HPDE6-E6E7 (cell line): ENCODE results near the gene CMTR1.
"Not testable (repeated sequence)": the region's sequence is repeated elsewhere in the genome, so short reads cannot be mapped to it uniquely, and the experiment has no call there.

ENCODE experiments used
- DNase-seq: peaks from one replicate; pipeline ENCODE4 v3.0.0; 2011; ENCODE audit warnings: missing footprints; ENCODE audit errors: extremely low spot score

The CMTR1 gene

DNA sequence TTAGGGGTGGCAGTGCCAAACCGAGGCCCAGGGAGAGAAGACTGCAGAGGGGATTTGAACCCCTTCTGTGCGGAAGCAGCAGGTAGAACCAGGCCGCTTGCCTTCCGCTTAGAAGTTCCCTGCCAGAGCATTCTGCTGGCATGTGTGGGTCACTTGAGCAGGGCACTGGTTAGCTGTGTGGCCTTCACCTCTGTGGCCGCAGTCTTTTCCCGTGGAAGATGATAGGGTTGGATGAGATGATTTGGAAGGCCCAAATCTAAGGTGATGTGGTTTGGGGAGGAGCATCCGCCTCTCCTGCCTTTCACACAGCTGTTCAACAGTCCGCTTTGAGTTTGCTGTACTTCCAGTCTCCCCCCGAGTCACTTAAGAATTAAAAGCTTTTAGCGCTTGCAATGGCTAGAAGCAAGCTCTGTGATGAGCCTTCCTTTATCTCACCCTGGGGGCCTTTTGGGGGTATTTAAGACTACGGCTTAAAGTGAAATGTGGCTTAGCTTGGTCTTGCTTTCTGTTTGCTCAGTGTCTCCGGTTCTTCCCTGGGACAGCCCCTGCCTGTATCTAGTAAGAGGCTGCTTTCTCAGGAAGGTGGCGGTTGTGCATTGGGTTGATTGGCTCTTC is 743 bp downstream of the CMTR1 start:
- DNase-seq = peak; percentile 27

GRCh38 chr6:37435373-37435772 is 2.4 kb downstream of the CMTR1 start:
- no peak for DNase-seq

GRCh38 chr6:37435816-37436215 is 2.8 kb downstream of the CMTR1 start:
- no peak for DNase-seq

DNA sequence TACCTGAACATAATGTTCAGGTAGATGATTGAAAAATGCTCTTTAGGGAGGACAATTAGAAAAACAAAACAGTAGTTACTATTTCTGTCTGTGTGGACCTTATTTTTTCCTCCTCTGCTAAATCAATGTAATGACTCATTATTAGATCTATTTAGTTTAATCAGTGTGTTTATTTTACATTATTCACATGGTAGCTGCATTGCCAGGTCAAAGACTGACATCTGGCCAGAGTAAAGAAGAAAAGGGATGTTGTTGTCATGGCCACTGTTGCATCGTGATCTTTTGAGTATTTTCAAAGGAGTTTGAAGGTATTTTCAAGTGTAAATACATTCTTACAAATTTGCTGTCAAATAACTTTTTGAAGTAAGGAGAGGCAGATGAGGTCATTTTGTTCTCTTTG is 5.9 kb downstream of the CMTR1 start:
- no peak for DNase-seq

- DNase-seq = no peak
These were observed 8.6 kb downstream of the CMTR1 start for GRCh38 chr6:37441651-37442050.

DNA sequence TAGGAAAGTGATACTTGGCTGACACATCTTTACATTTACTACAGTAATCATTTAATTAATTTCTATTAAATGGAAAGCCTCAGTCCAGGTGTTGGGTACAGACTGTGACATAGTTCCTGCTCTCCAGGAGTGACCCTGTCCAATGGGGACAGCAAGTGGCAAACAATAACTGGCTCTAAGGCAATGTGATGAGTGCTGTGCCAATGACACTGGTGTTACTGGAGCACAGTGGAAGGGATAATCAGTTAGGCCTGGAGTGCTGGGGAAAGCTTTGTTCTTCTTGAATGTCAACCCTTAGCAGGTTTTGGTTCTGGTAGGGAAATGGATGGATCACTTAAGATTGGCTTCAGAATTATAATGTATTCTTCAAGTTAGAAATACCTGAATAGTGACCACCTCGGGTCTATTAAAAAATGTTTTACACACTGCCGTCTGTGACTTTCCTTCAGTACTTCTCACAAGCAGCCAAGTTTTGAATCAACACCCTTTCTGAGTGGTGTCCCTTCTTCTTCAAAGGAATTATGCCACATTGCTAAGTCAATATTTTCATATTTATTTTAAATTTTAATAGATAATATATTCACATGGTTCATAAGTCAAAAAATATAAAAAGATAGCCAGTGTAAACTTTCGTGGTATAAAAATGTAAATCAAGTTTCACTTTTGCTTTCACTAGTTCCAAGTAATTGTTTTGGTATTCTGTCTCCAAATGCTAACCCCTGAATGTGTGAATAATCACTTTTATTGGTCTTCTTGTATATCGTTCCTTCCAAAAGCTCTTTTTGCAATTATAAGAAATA is 9.6 kb downstream of the CMTR1 start:
- no peak for DNase-seq

DNA sequence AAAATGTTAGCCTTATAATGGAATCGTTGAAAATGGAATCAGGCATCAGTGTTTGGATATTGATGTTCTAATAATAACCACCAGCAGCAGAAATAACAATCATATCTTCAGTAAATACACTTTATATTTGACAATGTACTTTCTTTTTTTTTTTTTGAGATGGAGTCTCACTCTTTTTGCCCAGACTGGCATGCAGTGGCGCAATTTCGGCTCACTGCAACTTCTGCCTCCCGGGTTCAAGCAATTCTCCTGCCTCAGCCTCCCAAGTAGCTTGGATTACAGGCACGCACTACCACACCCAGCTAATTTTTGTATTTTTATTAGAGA is 10.2 kb downstream of the CMTR1 start:
- DNase-seq = not testable (repeated sequence)

DNA sequence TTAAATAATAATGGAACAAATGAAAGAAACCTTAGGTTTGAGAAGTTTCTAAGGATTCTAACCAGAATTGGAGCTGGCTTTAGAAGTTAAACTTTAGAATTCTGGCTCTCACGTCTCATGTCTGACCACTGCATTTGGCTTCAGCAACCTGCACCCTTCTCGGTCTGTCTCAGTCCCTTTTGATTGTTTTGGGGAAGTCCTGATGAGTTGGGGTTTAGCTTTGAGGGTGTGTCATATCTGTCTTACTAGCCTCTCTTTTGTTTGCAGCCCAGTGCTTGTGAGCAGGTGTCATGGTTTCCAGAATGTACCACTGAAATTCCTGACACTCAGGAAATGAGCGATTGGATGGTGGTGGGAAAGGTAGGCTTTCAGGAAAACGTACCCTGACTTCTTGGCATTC is 17.0 kb downstream of the CMTR1 start:
- DNase-seq = no peak

DNA sequence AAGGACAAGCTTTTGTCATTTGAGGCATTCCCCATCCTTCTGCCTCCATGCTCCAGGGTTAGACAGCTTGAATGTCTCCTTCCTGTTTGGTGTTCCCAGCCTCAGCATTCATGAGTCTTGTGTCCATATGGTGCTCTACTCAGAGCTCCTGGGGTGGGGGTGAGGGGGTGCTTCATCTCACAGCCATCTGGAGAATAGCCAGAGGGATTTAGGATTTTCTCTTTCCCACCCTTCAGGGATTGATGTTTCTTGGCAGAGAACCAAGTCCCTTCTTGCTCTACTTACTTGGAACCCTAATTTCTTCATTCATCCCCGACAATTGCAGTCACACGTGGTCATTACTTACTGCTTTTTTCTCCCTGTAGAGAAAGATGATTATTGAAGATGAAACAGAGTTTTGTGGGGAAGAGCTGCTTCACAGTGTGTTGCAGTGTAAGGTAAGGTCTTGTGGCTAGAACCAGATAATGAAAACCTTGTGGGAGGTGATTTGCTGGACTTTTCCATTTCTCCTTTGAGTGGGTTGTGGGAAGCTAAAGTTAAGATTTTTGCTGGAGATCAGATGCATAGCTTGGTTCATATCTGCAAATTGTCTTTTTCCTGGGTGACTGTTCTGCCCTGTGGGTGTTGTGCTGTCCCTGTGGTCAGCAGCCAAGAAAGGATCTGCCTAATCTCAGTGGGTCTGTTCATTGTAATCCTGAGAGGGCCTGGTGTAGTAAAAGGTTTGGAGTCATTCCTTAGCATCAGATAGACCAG is 18.6 kb downstream of the CMTR1 start:
- no peak for DNase-seq

DNA sequence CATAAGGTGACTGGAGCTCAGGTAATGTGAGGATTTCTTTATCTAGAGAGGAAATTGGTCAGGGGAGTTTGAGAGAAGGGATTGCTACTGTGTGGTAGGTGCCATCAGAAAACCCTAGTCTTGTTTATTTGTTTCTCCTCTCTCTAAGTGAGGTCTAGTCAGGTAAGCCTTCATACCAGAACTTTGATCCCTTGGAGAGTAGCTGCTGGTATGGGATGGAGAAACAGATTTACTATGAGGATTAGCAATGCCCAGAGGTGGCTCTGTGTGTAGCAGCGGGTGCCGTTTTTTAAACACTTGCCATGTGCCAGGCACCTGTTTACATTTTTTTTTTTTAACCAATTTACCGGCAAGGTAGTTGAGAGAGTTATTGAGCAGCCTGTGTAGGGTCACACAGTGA is 19.5 kb downstream of the CMTR1 start:
- no peak for DNase-seq

GRCh38 chr6:37454420-37455140 is 21.6 kb downstream of the CMTR1 start:
- no peak for DNase-seq

DNA sequence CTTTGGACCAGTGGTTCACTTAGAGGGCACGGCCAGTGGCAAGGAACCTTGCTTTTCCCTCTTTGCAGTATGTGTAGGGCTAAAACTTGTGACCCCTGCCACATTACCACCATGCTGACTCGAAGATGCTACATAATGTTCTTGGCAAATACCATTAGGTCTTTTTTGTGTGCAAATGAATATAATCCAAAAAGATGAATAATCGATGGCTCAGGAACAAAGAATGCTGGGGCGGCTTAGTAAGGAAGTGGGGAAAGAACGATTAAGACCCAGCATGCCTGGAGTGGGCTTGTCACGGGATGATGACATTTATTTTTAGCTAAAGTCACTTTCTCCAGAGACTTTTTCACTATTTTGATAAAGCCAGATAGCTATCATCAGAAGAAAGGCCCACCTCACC is 23.1 kb downstream of the CMTR1 start:
- DNase-seq = no peak

- DNase-seq = no peak
These were observed 24.0 kb downstream of the CMTR1 start for GRCh38 chr6:37456816-37457560.

- DNase-seq = no peak
These were observed 27.2 kb downstream of the CMTR1 start for GRCh38 chr6:37459981-37460800.

DNA sequence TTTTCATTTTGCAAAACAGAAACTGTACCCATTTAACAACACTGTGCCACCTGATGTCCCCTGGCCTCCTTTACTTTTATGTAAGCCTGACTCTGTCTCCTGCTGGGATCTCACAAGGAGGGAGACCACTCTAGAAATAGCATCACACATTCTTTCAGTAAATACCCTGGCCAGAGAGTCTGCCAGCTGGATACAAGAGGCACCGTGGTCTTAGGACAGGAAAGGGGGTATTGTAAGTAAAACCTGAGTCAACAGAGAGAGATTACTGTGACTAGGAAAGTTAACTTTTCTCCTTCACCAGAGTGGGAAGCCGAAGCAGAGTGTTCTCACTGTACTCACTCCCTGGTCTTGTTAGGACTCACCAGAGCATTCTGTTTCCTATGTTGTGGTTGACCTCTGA is 27.8 kb downstream of the CMTR1 start:
- no peak for DNase-seq

GRCh38 chr6:37463110-37463509 is 30.1 kb downstream of the CMTR1 start:
- DNase-seq = no peak

DNA sequence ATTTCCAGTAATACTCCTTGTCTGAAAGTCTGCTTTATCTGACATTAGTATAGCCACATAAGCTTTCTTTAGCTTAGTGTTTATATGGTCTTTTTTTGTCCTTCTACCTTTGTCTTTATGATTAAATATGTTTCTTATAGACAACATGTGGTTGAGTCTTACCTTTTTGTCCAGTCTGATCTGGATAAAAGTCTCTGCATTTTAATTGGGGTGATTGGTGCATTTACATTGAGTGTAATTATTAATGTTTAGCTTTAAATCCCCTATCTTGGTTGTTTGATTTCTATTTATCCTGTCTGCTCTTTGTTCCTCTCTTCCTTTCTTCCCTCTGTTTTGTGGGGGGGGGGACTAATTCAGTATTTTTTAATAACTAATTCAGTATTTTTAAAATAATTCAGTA is 34.7 kb downstream of the CMTR1 start:
- no peak for DNase-seq

- peak; percentile 28 for DNase-seq
These were observed 40.5 kb downstream of the CMTR1 start for GRCh38 chr6:37473364-37474095.

GRCh38 chr6:37474316-37474715 is 41.3 kb downstream of the CMTR1 start:
- no peak for DNase-seq

- DNase-seq = no peak
These were observed 44.2 kb downstream of the CMTR1 start for GRCh38 chr6:37477191-37477590.
